ENCODE measurements around the gene PCLO.
"Not testable (repeated sequence)": the region's sequence is repeated elsewhere in the genome, so short reads cannot be mapped to it uniquely, and the experiment has no call there.

Gene PCLO

DNA sequence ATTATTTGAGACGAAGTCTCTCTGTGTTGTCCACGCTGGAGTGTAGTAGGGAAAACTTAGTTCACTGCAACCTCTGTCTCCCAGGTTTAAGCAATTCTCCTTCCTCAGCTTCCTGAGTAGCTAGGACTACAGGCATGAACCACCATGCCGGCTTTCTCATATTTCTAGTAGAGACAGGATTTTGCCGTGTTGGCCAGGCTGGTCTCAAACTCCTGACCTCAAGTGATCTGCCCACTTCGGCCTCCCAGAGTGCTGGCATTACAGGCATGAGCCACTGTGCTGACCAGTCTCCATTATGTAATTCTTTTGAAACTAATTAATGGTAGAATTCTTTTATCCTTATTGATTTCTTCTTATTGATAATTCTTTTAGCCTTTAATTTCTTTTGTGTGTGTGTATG lies 32.5 kb downstream of the PCLO start:
- no peak for DNase-seq

DNA sequence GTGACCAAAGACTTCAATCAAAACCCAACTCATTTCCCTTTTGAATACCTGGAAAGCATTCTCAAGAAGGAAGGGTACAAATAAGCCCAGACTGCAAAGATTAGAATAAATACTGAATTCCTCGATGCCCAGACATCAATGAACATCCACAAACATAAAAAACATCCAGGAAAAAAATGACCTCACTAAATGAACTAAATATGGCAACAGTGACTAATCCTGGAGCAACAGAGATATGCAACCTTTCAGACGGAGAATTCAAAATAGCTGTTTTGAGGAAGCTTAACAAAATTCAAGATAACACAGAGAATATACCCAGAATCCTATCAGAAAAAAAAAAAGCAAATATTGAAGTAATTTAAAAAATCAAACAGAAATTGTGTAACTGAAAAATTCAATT lies 43.2 kb downstream of the PCLO start:
- no peak for DNase-seq

DNA sequence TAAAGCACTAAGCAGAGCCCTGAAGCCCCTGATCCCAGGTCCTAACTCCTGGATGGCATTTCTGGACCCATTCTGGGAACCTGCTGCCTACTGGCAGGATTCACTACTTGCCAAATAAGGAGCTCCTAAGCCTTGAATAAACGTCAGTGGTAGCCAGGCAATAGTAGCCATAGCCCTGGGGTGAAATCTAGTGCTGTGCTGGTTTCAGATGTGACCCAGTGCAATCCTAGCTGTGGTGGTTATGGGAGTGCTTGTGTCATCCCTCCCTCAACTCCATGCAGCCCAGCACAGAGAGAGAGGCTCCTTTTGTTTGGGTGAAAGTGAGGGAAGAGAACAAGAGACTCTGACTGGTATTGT lies 43.7 kb downstream of the PCLO start:
- no peak for DNase-seq

DNA sequence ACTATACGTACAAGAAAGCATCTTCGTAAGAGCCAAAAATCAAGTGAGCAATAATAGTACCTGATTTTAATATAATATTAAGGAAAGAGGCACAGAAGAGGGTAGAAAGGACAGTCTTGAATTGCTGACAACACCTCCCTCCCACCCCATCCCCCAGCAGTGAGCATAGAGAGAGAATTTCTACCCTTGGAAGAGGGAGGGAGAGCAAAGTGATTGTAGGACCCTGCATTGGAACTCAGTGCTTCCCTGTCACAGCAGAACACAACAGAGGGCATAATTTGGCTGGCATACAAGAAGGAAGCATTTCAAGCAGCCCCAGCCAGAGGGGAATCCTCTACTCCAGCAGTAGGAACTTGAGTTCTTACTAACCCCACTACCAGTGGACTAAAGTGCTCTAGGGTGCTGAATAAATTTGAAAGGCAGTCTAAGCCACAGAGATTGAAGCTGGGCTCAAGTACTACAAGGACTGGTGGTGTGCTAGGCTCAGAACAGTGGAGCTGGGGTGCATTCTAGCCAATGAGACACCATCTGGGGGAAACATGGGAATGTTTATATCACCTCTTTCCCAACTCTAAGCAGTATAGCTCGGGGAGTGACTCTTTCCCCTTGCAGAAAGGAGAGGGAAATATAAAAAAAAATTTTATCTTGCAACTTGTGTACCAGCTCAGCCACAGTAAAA lies 44.2 kb downstream of the PCLO start:
- no peak for DNase-seq

DNA sequence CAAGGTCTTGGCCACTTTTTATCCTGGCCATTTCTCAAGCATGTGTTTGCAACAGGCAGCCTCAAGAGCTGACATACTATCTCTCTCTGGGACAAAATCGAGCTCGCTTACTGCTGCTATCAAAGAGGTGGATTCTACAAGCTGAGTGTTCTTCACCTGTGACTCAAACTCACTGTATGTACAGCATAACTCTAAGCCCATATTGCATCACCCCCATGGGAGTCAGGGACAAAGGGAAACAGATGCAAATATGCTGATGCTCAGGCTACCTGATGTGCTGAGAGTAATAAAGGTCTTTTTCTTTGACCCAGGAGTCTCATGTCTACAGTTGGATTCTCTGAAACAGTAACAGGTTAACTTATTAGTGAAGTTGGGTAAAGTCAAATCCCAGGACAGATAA lies 45.2 kb downstream of the PCLO start:
- DNase-seq: no peak

DNA sequence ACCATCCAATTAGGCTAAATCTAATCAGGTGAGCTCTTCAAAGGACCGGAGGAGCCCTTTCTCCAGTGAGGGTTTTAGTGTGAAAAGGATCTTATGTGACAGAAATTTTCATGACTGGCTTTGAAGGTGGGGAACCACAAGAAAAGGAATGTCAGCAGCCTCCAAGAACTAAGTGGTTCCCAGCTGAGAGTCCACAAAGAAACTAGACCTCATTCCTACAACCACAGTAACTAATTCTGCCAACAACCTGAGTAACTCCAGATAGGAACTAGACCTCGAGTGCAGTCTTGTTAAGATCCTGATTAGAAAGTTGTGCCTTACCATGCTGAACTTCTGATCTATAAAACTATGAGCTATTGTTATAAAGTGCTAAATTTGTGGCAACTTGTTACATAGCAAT lies 51.3 kb downstream of the PCLO start:
- DNase-seq: no peak

DNA sequence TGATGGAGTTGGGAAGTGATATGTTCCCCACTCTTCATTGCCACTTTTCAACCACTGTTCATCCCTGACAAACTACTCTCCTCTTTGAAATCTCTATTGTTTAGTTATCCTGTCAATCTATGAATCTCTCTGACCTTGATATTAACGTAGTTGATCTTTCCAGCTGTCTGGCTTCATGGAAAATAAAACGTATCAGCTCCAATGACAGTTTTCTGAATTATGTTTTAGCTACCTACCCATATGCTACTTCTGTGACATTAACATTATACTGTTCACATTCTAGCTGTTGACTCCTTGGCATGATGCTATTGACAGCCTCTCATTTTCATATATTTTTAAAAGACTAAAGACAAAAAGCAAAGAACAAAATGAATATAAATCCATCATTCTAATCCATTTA lies 53.3 kb downstream of the PCLO start:
- no peak for DNase-seq

DNA sequence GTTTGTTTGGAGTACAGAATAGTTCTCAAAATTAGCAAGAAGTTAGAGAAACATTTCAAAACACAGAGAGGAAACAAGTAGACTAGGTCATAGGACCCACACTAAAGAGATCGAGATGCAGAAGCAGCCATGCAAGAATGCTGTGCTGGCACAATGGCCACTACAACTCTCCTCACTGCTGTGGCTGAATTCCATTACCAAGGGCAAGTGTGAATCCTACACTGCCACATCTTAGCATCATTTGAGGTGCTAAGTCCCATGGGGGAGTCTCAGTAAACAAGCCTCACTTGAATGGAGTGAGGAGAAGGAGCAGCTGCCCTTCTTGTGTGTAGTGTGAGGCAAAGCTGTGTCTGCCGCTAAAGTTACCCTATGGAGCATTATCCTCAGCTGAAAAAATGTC lies 56.7 kb downstream of the PCLO start:
- DNase-seq: no peak

DNA sequence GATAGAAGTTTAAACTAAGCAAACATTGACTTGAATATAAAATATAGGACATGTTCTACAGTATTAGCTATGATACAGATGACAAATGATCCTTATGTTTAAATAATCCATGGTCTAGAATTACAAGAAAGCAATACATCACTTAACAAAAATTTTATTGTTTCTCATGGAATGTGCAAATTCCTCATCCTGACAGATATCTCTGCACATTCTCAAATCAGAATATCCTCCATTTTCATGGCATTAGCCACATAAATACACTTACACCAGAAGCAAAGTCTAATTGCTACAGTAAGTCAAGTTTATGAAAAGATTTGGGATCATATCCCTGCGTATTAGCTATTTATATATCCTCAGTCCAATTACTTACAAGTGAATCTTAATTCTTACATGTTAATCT lies 57.6 kb downstream of the PCLO start:
- DNase-seq: no peak

DNA sequence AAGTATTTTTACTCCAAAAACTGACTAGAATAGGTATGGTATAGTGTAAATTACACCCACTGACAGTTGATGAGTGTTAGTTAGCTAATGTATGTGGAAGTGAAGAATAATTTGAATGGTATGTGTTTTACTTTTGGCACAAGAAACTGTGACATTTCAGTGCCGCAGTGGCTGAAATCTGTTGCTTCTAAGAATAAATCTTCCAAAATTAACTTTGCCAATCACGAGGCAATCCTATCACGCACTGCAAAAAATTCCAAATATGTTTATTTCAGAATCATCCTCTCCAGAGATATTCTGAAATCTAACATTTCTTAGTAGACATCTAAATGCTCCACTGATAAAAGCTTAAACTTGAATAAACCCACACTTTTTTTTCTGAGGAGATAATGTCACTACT lies 61.2 kb downstream of the PCLO start:
- DNase-seq: no peak

DNA sequence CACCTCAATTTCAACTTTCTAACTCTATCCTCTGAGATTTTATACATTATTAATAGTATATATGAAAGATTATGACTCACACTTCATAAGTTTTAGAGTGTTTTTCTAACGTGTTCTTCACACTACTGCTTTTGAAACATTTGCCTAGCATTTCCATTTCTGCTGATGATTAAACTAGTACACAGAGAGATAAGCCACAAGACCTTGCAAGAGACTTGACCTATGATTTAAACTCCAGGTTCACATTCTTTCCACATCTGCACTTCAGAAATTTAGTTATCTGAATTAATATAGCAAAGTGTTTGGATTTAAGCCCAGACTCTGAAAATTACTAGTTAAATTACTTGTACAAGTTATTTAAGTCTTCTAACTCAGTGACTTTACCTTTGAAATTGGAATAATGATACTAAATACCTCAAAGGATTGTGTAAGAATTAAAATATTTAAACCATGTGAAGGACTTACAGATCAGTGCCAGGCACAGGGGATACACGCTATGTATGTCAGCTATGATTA lies 66.6 kb downstream of the PCLO start:
- no peak for DNase-seq

DNA sequence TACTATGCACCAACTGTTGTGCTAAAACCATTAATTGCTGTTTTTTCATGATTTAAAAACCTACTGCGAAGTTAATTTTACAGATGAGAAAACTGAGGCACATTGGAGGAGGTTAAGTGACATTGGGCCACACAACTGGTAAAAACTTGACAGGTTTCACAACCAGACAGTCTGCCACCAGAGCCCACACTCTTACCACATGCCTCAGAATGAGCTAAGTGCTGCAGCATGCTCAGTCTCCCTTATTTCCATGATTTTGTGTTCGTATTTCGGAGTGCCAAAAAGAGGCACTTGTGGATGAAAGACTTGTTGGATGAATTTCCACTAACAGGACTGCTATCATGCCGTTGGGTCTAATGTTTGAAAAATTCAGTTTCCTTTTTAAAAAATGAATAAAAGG lies 77.4 kb downstream of the PCLO start:
- DNase-seq: no peak

DNA sequence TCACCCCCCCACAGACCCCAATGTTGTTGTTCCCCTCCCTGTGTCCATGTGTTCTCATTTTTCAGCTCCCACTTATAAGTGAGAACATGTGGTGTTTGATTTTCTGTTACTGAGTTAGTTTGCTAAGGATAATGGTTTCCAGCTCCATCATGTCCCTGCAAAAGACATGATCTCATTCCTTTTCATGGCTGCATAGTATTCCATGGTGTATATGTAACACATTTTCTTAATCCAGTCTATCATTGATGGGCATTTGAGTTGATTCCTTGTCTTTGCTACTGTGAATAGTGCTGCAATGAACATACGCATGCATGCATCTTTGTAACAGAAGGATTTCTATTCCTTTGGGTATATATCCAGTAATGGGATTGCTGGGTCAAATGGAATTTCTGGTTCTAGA lies 82.8 kb downstream of the PCLO start:
- DNase-seq: not testable (repeated sequence)

DNA sequence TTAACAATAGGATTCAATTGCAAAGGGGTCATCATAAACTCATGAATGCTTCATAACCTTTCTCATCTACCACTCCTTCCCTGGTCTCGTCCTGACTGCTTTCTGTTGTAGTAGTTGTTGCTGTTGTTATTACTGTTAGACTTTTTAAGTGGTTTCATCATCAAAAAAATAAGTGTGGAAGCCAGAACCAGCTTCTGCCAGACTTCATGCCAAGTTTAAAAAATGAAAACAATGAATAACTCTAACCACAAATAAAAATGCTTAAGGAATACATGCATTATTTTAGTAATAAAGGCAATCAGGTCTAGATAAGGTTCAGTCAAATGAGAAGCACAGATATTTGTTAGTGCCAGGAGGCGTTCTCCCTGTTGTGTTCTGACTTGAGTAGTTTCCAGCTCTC lies 85.4 kb downstream of the PCLO start:
- DNase-seq: no peak

DNA sequence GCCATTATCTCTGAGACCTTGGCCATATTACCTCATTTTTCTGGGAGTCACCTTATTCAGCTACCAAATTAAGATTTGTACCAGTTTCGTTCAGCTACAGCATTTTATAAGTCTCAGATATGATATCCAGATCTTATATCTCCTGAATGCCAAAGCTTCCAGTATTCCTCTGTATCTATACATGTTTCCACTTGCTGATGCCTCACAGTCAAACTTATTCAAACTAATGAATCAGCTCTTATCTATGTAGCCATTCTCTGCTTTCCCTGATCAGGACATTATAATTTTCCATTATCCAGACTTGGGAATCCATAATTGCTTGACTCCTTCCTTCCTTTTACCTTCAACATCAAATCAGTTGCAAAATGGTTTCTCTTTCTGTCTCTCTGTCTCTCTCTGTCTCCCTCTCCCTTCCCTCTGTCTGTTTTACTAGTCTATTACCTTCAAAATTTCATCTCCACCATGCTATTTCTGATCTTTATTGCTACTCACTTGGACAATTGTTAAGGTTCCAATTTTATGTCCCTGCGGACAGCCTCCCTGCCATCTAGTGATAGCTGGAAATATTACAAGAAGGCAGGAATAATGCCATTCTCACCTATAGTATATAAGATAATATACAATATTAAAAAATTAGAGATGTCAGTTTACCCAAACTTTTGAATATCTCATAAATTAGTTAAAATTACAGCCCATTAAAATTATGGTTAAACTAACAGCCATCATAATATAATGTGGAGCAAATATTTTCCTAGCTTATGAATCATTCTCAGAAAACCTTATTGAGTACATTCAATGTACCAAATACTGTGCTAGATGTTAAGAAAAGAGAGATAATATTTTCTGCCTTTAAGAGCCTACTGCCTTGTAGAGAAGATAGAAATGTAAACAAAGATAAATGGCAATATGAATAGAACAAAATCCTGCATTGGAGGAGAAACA lies 89.8 kb downstream of the PCLO start:
- DNase-seq: no peak

DNA sequence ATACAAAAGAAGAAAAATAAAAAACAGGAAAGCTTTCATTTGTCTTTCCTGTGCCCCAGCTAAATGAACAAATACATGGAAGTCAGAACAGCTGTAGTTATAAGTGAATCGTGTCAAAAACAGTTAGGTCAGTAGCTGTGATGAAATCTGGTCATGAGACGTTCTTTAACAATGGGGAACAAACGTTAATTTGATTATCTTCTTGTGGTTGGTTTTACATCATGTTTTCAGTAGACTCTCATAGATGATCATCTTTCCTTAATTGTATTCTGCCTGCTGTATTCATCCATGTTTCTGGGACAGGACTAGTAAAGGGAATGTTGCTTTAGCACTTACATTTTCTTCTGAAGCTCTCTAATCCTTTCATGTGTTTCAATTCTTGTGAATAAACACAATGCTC lies 97.0 kb downstream of the PCLO start:
- DNase-seq: no peak

DNA sequence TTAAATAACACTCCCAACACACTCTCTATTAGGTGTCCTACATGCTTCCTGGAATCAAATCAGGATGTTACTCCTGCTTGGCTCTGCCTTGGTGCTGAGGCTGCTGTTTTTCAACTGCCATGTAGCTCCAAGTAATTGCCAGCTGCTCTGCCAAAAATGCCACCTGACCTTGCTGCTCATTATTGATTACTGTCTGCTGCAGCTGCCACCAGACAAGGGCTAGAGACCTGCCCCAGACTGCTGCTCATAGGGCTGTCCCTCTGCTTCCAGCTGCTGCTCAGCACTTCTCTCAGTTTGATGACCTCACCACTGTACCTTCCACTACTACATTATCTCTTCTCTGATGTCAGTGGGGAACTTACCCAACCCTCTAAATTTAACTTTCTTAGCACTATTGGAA lies 102.5 kb downstream of the PCLO start:
- no peak for DNase-seq

DNA sequence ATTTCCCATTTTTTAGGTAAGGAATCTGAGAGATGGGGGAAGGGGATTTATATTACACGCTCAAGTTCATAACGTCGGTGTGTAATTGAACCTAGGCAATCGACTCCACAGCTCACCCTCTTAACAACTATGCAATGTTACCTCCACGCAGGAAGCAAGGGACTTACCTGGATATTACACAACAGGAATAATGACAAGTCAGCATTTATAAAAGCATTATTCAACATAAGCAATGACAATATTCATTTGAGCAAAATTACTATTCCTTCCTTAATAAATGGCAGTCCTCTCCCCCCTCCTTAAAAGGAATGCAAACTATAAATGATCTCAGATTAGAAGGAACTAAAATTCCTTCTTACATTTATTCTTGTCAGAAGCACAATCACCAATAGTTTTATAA lies 104.0 kb downstream of the PCLO start:
- DNase-seq: no peak

DNA sequence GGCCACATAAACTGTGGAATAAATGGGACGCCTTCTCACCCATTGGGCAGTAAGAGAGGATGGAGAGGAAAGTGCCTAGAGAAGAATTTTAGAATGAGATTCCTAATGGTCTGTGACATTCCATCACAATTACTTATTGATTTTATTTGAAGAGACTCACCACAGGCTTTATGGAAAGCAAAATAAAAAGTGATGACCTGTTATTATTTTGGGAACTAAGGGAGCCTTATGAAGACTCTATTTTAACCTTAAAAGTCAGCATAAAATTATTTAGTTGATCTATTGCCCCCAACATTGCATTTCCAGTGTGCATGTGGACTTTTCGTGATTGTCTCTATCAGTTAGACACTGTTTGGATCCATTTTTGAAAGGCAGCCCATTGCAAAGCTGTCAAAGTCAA lies 107.5 kb downstream of the PCLO start:
- DNase-seq: no peak

DNA sequence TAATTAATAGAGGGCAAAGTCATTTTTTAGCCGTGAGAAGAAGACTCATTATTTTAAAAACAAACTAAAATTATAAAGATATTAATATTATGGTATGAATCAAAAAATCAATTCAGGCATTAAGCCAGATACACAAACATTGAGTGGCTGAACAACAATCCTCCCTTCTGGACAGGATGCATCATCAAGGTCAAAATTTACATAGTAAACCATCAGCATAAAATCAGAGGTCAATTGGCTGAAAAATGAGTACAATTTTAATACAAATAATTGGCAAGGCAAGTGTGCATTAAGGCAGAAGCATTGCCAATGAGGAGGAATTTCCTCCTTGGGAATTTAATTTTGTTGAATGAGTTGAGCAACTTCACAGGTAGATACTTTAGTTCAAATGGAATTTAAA lies 108.2 kb downstream of the PCLO start:
- no peak for DNase-seq

DNA sequence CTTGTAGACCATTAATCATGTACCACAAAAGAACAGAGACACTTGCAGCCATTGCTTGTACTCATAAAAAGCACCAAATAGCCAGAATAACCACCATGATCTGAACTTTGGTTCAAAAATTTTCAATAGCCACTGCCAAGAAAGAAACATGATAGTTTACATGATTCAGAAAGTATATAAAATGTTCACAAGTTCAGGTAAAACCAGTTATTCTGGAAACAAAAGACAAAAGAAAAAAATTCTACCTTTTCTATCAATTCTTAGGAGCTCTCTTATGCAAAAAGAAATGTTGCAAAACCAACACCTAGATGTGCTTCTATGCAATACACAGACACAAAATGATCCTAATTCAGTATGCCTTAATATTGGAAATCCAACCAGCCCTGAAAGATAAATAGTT lies 108.7 kb downstream of the PCLO start:
- DNase-seq: no peak

DNA sequence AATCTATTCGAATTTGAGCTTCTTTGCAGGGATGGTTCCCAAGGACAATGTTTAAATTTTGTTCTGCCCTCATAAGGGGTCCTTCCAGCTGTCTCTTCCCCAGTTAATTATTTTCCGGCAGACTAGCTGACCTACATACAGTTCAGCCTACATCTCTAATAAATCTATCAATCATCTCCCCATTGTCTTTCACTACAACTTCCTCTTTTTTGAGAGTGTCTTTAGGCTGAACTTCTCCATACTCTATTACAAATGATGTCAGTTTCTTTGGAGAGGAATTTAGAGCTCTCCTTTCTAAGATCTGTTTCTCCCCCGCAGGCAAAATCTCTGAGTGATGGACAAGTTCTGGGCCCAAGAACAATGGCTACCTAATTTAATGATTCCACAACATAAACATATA lies 122.2 kb downstream of the PCLO start:
- DNase-seq: no peak

DNA sequence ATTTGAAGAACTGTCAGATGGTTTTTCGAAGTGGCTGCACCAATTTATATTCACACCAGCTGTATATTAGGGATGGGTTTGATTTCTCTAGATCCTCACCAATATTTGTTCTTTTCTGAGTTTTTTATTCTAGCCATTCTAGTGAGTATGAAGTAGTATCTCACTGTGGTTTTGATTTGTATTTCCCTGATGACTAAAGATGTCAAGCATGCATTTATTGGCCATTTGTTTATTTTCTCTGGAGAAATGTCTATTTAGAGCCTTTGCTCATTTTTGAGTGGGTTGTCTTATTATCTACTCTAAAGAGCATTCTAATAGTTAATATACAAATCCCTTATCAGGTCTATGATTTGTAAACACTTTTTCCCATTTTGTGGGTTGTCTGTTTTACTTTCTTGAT lies 123.9 kb downstream of the PCLO start:
- no peak for DNase-seq

DNA sequence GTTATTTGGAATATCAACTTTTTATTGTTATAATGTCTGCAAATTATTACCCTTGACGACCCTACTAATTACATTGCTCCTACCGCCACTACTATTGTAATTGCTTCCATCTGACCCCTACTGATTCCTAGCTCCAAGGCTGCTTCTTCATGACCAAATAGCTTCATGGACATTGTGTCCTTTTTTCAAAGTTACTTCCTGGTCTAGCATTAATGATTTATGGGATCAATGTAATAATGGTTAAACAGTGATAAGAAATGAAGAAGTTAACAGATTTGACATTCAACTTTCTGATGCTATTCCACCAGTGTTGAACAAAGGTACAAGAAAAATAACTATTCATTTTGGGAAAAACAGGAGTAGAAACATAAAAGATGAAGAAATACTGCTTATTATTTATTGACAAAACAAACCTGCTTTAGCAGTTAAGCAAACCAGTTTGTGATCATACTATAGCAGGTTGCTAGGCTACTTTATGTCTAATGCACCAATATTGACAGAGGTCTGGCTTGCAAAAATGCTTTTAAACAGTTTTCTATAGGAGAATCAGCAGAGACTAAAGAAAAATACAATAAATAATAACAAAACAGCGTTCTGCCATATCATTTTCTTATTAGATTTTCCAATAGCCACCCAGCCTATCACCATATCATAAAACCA lies 125.8 kb downstream of the PCLO start:
- no peak for DNase-seq

Data from femur (tissue), 1 donor.